ENCODE measurements around the gene GLRX.

GLRX gene

GRCh38 chr5:95806687-95807086 lies 15.8 kb downstream of the GLRX start:
- DNase-seq = no peak

GRCh38 chr5:95804736-95805539 lies 17.6 kb downstream of the GLRX start:
- DNase-seq = no peak

GRCh38 chr5:95803271-95804148 lies 19.0 kb downstream of the GLRX start:
- no peak for DNase-seq

GRCh38 chr5:95801961-95802360 lies 20.6 kb downstream of the GLRX start:
- DNase-seq = no peak

- no peak for DNase-seq
Measured at GRCh38 chr5:95801532-95801931, 21.0 kb downstream of the GLRX start.

- no peak for DNase-seq
Measured at GRCh38 chr5:95800553-95800952, 22.0 kb downstream of the GLRX start.

GRCh38 chr5:95799191-95799835 lies 23.2 kb downstream of the GLRX start:
- DNase-seq = no peak

- no peak for DNase-seq
Measured at GRCh38 chr5:95798545-95798944, 24.0 kb downstream of the GLRX start.

- no peak for DNase-seq
Measured at GRCh38 chr5:95798048-95798447, 24.5 kb downstream of the GLRX start.

GRCh38 chr5:95797301-95797700 lies 25.2 kb downstream of the GLRX start:
- no peak for DNase-seq

- DNase-seq = no peak
Measured at GRCh38 chr5:95794070-95794516, 28.4 kb downstream of the GLRX start.

- DNase-seq = no peak
Measured at GRCh38 chr5:95791751-95792150, 30.8 kb downstream of the GLRX start.

GRCh38 chr5:95788493-95788892 lies 34.0 kb downstream of the GLRX start:
- DNase-seq = no peak

- DNase-seq = no peak
Measured at GRCh38 chr5:95786821-95787418, 35.6 kb downstream of the GLRX start.

GRCh38 chr5:95784514-95785302 lies 37.8 kb downstream of the GLRX start:
- no peak for DNase-seq

GRCh38 chr5:95783661-95784060 lies 38.9 kb downstream of the GLRX start:
- no peak for DNase-seq

- DNase-seq = no peak
Measured at GRCh38 chr5:95782181-95782580, 40.3 kb downstream of the GLRX start.

GRCh38 chr5:95781101-95781583 lies 41.4 kb downstream of the GLRX start:
- peak; percentile 23 to 70 for DNase-seq

- no peak for DNase-seq
Measured at GRCh38 chr5:95780597-95780996, 41.9 kb downstream of the GLRX start.

GRCh38 chr5:95779611-95780010 lies 42.9 kb downstream of the GLRX start:
- DNase-seq = no peak

- DNase-seq = peak in 1 of 2 donors; percentile 6
Measured at GRCh38 chr5:95778713-95779436, 43.7 kb downstream of the GLRX start.

All from bone marrow (tissue), 2 donors.